NCI-H774 (cell line): ENCODE results near the gene SNTB2.

ENCODE experiments used
- DNase-seq: peaks from one replicate; lab custom pipeline; 2025; lab: John Stamatoyannopoulos, UW

SNTB2 gene

DNA sequence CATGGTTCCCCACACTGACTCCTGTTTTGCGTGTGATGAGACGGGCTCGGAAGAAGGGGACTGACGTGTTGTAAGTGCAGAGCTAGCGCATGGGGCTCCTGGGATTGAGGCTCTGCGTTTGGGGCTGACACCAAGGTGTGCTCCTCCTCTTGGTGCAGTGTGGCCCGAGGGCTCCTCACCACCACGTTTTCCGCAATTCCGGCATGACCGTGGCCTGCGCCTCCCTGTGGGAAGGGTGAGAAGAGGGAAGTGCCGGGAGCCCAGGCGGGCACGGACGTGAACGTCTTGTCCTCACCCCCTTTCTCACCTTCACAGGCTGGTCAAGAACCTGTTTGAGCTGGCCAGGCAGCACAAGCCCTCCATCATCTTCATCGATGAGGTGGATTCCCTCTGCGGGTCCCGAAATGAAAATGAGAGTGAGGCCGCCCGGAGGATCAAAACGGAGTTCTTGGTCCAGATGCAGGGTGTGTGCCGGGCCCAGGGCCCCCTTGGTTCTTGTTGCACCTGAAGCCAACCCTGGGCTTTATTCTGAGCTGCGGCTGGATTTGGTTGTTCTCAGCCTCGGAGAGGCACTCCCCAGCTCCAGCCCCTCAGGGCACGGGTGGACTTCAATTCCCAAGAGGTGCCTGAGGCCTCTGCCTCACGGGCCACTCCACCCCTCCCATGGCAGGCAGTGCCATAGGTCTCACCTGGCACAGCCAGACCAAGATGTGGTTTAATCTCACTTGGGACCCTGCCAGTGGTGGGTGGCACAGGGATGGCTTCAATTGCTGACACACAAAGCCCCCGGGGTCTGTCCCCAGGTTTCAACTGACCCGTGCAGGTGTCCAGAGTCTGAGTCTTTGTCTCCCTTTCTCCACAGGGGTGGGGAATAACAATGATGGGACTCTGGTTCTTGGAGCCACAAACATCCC is 133.1 kb downstream of the SNTB2 start:
- DNase-seq: no peak

DNA sequence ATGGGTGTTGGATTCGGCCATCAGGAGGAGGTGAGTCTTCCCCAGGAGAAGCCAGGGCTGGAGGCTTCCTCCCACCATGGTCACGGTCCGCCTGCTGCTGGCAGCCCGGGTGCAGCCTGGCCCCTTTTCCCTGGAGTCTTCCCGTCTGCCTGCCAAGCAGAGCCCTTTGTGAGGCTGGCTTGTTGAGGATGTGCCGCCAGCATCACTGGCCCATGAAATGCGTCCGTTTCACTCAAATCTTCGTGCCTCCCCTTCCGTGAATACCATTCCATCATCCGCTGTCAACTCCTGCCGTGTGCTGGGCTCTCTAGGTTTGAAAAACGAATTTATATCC is 133.7 kb downstream of the SNTB2 start:
- DNase-seq: no peak

DNA sequence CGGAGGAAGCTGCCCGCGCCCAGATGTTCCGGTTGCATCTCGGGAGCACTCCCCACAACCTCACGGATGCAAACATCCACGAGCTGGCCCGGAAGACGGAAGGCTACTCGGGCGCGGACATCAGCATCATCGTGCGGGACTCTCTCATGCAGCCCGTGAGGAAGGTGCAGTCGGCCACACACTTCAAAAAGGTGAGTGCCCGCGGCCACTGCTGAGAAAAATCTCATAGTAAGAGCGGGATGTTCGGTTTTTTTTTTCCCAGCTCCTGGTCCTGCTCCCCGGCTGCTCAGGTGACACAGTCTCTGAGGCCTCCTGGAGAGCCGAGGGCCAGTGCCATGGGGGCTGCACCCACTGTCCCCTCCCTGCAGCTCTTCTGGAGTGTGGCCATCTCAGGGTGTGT is 134.1 kb downstream of the SNTB2 start:
- no peak for DNase-seq

DNA sequence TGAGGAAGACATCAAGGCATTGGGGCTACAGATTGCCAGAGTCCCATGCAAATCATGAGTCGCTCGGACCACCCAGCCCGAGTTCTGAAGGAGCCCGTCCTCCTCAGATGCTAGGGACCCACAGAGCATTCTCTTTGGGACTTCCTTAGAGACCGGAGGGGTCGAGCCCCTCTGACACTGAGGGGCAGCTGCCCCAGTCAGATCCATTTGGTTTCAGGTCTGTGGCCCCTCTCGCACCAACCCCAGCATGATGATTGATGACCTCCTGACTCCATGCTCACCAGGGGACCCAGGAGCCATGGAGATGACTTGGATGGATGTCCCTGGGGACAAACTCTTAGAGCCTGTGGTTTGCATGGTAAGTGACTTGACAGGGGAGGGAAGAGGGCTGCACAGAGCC is 135.4 kb downstream of the SNTB2 start:
- DNase-seq: no peak

DNA sequence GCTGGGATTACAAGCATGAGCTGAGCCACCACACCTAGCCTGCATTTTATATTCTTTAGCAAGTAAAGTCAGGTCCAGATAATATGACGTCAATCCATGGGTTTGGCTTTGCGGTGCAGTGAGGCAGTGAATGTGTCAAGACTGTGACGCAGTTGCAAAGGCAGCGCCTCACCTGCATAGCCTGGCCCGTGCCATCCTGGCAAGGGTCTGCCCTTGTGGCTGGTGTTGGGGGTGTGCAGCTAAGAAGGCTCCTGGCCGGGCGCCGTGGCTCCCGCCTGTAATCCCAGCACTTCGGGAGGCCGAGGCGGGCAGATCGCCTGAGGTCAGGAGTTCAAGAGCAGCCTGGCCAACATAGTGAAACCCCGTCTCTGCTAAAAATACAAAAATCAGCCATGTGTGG is 136.5 kb downstream of the SNTB2 start:
- no peak for DNase-seq

DNA sequence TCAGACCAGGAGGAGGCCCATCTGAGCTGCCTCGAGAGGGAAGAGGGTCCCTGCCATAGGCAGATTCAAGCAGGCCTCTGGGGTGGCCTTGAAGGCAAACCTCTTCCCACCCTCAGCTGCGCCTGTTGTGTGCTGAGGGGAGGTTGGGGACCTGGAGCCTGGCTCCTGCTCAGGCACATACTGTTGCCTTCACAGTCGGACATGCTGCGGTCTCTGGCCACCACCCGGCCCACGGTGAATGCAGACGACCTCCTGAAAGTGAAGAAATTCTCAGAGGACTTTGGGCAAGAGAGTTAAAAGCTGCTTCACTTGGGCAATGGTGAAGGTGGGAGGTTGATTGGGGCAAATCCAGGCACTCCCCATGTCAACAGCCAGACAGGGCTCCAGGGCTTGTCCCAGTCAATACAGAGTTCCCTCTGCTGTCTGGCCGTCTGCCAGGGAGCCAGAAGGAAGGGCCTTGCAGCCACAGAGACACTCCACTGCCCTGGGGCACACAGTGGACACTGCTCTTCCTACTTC is 137.1 kb downstream of the SNTB2 start:
- no peak for DNase-seq

DNA sequence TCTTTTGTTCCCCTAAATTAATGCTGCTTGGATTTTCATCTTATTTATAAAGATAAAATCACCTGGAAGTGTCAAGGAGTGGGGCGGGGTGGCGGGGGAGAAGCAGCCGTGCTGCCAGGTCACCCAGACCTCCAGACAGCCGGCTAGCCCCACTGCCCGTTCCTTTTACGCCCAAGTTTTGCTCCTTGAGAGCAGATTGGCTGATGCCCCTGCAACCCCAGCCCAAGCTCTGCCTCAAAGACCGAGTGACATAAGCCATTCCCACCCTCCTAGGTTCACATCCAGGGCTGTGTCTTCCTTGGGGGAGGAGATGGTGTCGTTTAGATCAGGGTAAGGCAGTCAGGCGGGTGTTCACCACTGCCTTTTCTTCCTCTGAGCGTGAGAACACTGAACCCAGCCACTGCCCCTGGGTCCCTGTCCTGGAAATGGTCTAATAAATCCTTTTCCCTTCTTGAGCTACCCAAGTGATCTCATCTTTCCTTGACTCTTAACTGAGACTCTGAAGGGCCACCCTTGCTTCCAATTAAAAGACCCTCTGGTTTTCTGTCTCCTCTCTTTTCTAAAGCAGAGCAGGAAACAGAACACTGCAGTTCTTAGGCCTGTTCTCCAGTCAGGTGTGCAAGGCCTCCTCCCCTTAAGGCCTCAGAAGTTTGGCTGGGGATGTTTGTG is 137.8 kb downstream of the SNTB2 start:
- DNase-seq: no peak

DNA sequence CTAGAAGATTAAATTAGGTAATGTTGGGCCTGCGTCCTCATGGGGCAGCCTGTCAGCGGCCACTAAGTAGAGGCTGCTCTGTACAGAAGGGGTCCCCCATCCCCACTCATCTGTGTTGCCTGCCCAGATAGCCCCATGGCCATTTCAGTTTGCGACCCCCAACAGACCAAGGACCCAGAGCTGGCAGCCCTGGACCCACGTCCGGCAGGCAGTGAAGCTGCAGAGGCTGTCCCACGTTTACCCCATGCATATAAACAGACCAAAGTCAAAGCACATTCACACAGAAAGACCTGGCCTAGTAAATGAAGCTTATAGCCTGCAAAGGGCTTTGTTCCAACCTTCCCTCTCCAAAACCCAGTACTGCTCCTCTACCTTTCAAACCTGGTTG is 138.8 kb downstream of the SNTB2 start:
- no peak for DNase-seq

DNA sequence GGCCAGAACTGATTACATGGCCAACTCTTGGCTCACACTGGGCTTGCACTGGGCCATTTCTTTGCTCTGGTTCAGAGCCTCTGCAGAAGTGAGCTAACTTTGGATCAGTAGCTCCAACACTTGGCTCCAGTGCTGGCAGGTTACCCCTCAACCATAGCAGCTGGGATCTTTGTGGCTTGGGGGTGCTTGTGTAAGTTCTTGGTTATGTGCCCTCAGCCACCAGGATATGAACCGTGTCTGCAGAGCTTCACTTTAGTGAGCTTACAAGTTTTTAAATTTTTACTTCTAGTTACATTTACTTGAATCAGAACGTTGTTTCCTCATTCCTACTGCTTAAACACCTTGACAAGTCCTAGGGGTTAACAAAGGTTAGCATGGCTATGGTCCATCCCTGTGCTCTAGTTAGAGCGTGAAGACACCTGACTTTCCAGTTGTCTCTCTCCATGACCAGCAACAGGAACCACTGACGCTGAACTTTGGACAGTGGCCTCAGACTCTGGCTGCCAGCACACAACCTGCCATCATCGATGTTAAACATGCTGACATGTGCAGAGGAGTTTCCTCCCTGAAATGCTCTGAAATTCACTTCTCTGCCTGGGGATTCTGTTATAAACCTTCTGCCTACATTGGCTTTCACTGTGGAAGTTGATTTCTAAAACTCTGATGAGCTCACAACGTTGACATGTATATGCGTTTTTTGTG is 139.4 kb downstream of the SNTB2 start:
- no peak for DNase-seq

DNA sequence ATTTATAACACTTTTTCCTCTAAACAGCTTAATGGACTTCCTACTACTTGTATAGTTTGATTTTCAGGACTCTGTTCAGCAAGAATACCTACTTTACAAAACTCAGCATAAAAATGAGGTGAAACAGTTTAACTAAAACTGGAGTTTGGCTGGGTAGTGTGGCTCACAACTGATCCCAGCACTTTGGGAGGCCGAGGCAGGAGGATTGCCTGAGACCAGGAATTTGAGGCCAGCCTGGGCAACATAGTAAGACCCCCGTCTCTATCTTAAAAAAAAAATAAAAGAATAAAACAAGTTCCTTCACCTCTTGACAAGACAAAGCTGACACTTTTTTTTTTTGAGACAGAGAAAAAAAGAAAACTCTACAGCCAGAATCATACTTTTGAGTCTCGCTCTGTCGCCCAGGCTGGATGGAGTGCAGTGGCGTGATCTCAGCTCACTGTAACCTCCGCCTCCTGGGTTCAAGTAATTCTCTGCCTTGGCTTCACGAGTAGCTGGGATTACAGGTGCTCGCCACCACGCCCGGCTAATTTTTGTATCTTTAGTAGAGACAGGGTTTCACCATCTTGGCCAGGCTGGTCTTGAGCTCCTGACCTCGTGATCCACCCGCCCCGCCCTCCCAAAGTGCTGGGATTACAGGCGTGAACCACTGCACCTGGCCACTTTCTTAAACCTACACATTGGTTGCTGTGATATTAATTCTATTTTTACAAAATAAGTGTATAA is 140.8 kb downstream of the SNTB2 start:
- no peak for DNase-seq

DNA sequence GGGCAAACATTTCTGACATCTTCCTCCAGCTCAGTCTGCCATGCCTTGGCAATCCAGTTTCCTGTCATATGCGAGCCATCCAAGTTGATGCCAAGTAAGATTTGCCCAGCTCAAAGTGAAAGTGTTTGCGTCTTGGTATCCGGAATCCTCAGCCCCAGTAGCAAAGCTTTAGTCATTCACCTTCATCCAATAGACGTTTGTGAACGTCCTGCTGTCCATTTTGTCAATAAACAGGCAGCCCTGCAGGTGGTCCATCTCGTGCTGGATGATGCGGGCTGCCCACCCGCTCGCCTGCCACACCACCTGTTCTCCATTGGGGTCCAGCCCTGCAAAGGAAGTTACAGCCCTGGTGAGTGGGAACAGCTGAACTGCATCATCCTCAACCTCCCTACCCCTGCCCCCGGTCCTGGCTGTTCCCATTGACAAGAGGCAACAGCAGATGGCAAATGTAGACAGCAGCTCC is 141.9 kb downstream of the SNTB2 start:
- no peak for DNase-seq

DNA sequence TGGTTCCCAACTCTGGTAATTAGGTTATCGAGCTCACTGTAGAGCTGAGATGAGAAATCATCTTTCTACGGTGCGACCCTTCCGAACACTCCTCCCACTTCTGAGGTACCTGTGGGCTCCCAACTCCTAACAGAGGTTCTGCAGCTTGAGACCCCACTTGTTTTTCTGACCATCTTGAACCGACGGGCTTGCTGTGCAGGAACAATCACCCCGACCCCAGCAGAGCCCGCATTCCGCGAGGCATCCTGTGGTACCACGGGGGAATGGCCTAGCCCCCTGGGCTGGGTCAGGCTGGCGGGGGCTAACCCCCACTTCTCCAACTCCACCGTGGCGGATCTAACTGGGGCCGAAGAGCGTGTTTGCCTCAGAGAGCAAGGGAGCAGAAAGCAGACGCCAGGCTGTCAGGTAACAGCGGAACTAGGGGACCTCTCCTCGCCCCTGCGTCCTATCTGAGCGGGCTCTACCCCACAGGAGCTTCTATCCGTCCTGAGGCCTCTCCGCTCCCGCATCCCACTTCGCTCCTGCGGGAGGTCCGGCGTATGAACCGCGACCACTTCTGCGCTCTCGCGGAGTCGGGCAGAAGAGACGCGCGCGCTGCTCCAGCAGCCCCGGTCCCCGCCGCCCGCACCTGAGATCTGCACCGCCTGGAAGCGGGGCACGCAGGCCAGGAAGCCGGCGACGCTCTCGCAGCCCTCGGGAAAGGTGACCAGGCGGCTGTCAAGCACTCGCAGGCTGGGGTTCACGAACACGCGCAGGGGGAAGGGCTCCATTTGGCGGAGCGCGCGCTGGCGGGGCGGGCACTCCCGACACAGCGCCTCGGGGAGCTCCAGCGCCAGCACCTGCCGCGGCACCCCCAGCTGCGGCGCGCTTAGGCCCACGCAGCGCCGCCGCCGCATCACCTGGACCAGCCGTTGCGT is 142.7 kb downstream of the SNTB2 start:
- DNase-seq: no peak

DNA sequence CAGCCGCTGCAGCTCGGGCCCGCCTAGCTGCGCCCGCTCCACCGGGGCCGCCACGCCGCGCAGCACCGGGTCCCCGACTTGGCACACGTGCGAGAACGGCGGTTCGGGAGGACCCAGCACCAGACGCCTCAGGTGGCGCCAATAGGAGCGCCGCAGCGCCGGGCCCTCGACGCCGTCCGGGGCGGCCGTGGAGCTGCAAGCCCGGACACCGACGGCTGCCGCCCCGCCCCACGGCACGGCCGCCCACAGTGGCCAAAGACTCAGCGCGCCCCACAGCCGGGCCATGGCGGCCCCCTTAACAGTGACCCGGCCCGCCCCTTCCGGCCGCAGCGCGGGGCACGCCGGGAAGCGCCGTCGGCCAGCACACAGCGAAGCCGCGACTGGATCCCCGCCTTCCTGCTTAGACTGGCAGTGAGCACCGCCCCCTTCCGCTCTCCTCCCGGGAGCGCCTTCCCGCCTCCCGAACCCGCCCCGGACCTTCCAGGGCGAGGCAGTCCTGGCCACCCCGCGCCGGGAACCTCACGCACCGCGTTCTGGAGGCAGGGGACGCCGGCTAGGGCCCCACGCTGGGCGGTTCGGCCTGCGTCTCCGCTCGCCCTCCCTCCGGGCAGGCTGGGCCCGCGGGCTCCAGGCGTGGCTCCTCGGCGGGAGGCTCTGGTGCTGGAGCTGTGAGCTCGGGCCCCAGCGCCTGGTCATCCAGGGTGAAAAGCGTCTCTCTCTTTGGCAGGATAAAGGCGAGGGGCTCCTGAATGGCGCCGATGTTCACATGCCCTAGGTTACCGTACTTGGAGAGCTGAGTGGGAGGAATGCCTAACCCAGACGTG is 143.5 kb downstream of the SNTB2 start, which contains the start of gene PDF:
TSS of gene PDF (minus strand) at position 303 of the 824 bp plus-strand sequence. CDS start at position 285, 18 bp downstream.
- peak; percentile 80 for DNase-seq

DNA sequence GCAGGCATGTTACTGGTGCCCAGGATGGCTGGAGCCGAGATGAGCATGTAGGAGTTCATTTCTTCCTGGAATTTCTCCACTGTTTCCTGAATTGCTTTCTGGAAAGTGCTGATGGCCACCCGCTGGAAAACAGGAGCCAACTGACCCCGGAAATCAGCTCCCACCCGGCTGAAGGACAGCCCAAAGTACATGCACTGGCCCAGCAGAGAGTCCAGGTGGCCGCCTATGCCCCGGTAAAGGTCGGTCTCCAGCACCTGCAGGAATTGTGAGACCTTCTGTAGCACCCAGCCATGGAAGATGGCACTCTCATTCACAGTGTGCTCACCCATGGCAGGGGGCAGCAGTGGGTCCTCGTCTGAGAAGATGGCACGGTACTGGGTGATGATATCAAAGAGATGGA is 147.7 kb downstream of the SNTB2 start:
- no peak for DNase-seq

DNA sequence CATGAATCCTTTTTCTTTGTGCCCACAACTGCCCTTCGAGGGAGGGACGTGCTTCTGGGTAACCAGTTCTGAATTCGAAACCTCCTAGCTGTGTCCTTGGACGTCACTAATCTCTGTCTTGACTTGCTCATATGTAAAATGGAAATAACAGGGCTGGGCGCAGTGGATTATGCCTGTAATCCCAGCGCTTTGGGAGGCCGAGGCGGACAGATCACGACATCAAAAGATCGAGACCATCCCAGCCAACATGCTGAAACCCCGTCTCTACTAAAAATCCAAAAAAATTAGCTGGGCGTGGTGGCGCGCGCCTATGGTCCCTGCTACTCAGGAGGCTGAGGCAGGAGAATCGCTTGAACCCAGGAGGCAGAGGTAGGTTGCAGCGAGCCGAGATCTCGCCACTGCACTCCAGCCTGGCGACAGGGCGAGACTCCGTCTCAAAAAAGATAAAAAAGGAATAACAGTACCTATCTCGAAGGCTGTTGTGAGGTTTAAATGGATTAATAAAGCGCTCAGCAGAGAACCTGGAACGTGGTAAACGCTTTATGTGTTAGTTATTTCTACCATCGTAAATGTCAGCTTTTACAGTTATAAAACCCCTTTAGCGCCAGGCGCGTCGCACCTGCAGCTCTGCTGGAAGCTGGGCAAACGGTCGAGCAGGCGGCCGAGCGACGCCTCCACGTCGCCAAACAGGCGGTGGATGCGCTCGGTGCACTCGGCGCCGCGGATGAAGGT is 151.8 kb downstream of the SNTB2 start:
- no peak for DNase-seq

DNA sequence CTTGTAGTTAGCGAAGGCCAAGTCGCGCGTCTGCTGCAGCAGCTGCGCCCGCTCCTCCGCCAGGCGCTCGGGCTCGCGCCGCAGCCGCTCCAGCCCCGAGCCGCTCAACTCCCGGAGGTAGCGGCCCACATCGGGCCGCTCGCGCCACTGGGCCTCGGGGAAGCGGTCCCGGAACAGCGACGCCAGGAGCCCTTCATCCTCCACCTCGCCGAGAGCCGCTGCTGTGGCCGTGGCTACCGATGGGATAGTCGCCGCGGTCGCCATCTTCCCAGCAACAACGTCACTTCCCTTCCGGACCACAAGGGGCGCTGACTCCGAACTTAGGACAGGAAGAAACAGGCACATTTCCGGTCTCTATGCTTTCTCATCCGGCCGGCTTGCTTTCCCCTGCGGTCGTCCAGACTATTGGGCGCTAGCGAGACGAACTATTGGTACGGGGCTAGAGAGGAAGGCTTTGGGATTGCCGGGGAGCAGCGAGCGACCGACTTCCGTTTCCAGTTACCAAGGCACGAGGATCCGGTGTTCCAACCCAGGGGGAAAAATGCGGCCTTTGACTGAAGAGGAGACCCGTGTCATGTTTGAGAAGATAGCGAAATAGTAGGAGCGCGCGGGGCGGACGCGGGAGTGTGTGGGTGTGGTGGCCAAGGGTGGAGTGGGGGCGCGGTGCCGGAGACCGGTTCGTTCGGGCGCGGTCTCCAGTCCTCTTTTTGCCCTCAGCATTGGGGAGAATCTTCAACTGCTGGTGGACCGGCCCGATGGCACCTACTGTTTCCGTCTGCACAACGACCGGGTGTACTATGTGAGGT is 152.5 kb downstream of the SNTB2 start, which contains the start of the genes COG8 and NIP7:
TSS of gene COG8 (minus strand) at position 276 of the 806 bp plus-strand sequence. CDS start at position 264, 12 bp downstream.
TSS of gene NIP7 (plus strand) at position 484 of the 806 bp plus-strand sequence. CDS start at position 542, 58 bp downstream.
- peak; percentile 92 for DNase-seq

DNA sequence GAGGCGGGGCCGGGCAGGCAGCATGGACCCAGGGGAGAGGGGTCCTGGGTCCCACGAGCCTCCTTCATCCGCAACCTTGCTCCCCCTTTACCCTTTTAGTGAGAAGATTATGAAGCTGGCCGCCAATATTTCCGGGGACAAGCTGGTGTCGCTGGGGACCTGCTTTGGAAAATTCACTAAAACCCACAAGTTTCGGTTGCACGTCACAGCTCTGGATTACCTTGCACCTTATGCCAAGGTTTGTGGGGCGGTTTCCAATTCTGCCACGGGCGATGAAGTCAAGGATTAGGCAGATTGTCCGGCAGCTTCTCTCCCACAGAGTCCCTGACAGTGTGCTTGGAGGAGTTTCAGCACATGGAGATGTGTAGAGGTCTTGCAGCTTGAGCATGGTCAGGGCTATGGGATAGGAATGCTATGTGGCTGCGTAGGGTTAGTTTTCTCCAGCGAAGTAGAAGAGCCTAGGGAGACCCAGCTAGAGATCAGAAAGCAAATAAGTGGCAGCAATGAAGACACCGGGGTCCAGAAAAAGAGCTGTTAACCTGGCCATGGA is 153.2 kb downstream of the SNTB2 start:
- DNase-seq: no peak

DNA sequence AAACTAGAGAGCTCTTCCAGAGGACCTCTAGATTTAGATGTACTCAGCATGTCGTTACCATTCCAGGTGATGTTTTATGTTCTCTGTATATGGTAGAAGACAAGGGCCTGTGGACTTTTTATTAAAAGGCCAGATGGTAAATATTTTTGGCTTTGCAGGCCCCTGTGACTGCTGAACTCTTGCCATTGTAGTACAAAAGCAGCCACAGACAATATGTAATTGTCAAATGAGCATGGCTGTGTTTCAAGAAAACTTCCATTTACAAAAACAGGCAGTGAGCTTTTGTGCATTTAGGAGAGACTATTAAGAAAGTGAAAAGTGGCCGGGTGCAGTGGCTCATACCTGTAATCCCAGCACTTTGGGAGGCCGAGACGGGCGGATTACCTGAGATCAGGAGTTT is 157.2 kb downstream of the SNTB2 start:
- DNase-seq: no peak
